HUES48 (cell line): ENCODE results near the gene FANCC.

Experiments used
- H3K27ac ChIP-seq: one replicate; pipeline ENCODE4 v1.7.0; 2013; ENCODE audit warnings: low read depth, low read length, inconsistent platforms
- H3K27me3 ChIP-seq: 2 replicates; pipeline ENCODE4 v1.6.1; 2013; ENCODE audit warnings: mild to moderate bottlenecking, low read length; ENCODE audit not compliant: control insufficient read depth, insufficient read depth
- H3K36me3 ChIP-seq: 2 replicates; pipeline ENCODE4 v1.6.1; 2013; ENCODE audit warnings: low read length; ENCODE audit not compliant: control insufficient read depth, insufficient read depth
- H3K4me1 ChIP-seq: 2 replicates; pipeline ENCODE4 v1.6.1; 2013; ENCODE audit warnings: mild to moderate bottlenecking, low read length; ENCODE audit not compliant: control insufficient read depth, insufficient read depth
- H3K4me3 ChIP-seq: 2 replicates; pipeline ENCODE4 v1.5.1; 2013; ENCODE audit warnings: mild to moderate bottlenecking, low read depth, low read length
- H3K9ac ChIP-seq: 2 replicates; pipeline ENCODE4 v1.6.1; 2013; ENCODE audit warnings: mild to moderate bottlenecking, low read depth, low read length, moderate library complexity
- H3K9me3 ChIP-seq: 2 replicates; pipeline ENCODE4 v1.6.1; 2013; ENCODE audit warnings: low read length; ENCODE audit not compliant: control insufficient read depth, insufficient read depth

The FANCC gene

DNA sequence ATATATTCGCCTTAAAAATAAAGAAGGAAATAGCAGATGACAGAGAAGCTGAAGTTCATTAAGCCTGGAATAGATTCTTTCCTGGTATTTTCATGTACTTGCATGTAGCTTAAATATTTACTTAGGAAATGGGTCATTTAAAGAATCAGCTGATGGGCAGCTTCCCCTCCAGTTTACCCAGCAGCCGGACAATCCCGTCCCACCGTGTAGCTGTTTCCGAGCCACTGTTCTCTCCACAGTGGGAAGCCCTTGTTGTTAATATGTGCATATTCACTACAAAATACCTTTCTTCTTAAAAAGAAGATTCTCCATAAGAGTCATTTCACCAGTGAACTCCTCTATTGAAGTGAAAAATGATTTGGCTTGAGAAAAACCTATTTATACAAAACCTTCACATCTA, 187.0 kb downstream of the FANCC start:
- Histone ChIP-seq H3K36me3 (no peaks in the 10 kb centered on the region), H3K4me3 (peak overlapping the region; percentile 32), H3K9me3 (no peaks in the 10 kb centered on the region), H3K4me1 (peaks cover 33% of the 10 kb centered on the region), H3K9ac (no peak overlapping the region), H3K27ac (peak overlapping the region; percentile 90), H3K27me3 (no peaks in the 10 kb centered on the region)

DNA sequence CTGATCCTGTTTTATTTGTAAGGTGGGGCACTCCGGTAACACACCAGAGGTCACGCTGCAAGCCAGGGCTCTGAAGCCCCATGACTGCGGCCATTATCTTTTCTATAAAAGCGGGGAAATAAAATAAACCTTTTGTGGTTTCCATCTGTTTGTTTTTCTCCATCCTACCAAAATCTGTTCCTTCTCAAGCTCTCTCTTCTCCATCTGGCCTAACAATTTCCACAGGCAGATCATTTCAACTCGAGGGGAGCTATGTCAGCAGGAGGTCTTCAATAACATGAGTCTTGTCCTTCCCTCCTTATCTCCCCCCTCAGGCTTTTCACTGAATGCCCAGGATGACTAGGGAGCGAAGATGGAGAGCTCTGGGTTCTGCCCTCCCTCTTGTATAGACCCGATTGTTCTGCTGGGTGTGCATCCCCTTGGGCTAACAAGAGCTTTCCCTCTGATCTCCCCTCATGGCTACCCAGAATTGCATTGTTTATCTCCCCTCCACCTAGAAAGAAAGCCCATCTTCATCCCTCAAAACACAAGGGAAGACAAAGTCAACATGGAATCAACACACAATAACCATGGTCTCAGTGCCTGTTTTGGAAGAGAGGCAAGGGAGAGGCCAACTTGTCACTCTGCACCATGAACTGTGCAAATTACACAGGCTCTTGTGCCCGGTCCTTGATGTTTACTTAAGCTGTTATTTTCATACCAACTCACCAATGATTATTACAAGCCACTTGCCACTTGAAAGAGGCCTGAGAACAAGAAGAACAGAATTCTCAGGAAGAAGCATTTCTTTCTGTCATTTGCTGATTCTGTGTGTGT, 187.8 kb downstream of the FANCC start:
- H3K27me3 ChIP-seq, result no peaks in the 10 kb centered on the region
- peak overlapping the region; percentile 90 for H3K27ac ChIP-seq
- H3K4me3 ChIP-seq, result no peak overlapping the region
- H3K9ac ChIP-seq, result no peak overlapping the region
- no peaks in the 10 kb centered on the region for H3K36me3 ChIP-seq
- H3K4me1 ChIP-seq, result peaks cover 33% of the 10 kb centered on the region
- no peaks in the 10 kb centered on the region for H3K9me3 ChIP-seq

DNA sequence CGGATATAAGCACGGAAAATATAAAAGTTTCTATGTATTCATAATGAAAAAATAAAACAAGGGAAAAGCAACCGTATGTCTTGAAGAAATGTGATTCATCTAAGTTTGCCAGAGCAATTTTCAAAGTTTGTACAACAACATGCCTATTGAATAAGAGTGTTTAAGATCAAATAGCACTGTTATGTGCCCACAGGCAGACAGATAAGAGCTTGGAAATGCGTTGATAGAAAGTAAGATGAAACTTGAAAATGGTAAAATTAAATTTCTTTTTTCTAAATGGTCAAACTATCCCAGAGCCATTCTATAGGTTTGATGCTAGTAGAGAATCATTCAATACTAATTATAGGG, 189.4 kb downstream of the FANCC start:
- H3K4me3 ChIP-seq, result no peak overlapping the region
- no peaks in the 10 kb centered on the region for H3K27me3 ChIP-seq
- H3K9ac ChIP-seq, result no peak overlapping the region
- H3K4me1 ChIP-seq, result peaks cover 33% of the 10 kb centered on the region
- no peak overlapping the region for H3K27ac ChIP-seq
- no peaks in the 10 kb centered on the region for H3K36me3 ChIP-seq
- no peaks in the 10 kb centered on the region for H3K9me3 ChIP-seq

DNA sequence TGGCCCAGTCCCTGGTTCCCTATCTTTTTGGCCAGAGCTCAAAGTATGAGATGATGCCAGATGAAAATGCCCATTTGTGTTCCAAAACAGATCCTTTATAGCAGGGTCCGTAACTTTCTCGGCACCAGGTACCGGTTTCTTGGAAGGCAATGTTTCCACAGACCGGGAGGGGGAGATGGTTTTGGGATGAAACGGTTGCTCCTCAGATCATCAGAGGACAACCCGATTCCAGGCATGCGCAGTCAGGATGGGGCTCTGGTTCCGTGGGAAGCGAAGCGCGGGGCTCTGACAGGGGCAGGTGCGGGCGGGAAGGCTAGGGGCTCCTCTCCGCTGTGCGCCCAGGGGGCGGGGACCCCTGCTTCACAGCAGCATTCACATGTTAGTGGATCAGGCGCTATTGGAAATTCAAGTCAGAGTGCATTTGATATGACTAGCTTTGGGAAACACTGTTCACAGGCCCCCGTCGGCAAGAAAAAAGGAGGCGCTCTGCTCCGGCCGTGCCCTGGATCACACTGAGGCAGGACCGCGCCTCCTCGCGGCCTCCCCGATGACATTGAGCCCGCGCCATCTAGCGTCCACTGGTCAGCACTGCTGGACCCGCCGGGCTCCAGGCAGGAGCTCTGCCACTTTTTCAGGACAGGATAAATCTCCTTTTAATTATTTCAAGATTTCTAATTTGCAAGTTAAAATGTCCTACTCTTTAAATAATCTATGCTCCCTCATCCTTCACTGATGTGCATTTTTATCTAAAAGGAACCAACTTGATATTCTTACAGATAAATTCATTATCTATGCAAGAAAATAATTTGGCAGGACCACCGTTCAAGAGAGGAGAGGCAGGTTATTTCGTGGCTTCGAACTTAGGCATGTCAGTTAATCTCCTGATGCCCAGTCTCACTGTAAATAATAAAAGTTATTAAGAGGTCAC, 190.0 kb downstream of the FANCC start:
- no peaks in the 10 kb centered on the region for H3K27me3 ChIP-seq
- H3K27ac ChIP-seq, result no peak overlapping the region
- peaks cover 33% of the 10 kb centered on the region for H3K4me1 ChIP-seq
- peak overlapping the region; percentile 65 for H3K4me3 ChIP-seq
- H3K36me3 ChIP-seq, result no peaks in the 10 kb centered on the region
- no peak overlapping the region for H3K9ac ChIP-seq
- H3K9me3 ChIP-seq, result no peaks in the 10 kb centered on the region

DNA sequence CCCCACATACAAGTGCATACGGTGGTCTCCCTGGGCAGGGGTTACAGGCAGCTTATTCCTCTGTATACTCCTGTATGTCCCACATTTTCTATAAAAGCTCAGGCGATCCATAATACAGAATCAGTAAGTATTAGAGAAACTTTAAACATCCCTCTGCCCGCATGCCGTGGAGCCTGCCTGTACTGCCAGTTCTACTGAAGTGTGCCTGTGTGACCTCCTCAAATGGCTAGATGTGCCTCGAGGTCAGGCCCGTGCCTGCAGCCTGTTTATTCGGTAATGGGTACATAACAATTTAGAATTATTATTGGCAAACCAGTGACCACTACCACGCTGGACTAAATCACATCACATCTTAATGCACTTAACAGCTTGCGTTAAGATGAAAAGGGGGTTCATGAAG, 190.8 kb downstream of the FANCC start:
- no peaks in the 10 kb centered on the region for H3K9me3 ChIP-seq
- peaks cover 25% of the 10 kb centered on the region for H3K4me1 ChIP-seq
- H3K27ac ChIP-seq, result no peak overlapping the region
- H3K9ac ChIP-seq, result no peak overlapping the region
- no peaks in the 10 kb centered on the region for H3K27me3 ChIP-seq
- H3K4me3 ChIP-seq, result no peak overlapping the region
- H3K36me3 ChIP-seq, result no peaks in the 10 kb centered on the region

DNA sequence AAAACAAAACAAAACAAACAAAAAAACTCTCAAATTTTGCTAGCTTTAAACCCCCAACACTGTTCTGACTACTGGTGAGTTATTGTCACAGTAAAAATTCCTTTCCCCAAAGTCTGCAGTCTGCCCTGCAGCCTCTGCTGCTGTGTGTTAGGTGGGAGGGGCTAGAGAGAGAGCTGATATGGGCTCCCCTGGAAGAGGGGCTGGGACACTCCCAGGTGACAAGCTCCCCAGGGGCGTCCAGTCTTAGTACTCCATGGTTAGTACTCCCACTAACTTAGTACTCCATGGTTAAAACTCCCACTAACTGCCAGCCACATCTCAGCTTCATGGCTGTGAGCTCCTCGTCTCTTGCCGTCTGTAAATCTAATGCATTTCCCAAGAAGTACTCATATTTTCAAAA, 191.9 kb downstream of the FANCC start:
- Histone ChIP-seq H3K9me3 (no peaks in the 10 kb centered on the region), H3K4me1 (peaks cover 18% of the 10 kb centered on the region), H3K36me3 (no peaks in the 10 kb centered on the region), H3K27me3 (no peaks in the 10 kb centered on the region), H3K9ac (no peak overlapping the region), H3K27ac (no peak overlapping the region), H3K4me3 (no peak overlapping the region)

DNA sequence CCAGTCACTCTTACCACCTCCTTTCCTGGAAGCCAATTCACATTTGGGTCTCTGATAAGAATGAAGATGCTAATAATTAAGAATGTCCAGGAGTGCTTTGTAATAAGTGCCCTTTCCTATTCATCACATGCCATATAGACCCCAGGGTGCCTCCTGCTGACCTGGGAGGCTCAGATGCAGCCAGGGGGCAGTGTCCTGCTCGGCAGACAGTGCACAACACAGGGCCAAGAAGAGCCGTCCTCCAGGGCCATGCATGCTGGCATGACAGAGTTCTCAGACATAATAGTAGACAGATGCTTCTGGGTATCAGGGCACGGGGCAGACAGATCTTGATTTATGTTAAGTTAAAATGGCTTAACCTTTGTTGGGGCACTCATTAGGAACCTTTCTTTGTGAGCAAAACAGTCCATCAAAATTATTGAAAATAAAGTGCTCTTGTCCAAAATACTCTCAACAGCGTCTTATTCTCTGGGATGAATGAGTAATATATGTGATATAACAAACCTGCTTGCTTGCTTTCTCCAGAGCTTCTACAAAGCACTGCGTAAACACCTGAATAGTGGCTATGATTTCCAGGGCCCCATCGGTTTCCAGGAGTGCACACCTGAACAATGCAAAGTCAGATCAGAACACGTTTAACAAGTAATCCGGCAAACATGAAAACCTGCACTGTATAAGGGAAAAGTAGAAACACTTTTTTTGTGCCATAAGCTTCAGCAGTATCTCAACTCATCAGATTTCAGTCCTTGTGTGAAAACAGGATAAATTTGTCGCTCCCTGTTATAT, 192.7 kb downstream of the FANCC start:
- H3K4me3 ChIP-seq, result no peak overlapping the region
- H3K27ac ChIP-seq, result no peak overlapping the region
- H3K27me3 ChIP-seq, result no peaks in the 10 kb centered on the region
- no peaks in the 10 kb centered on the region for H3K9me3 ChIP-seq
- no peaks in the 10 kb centered on the region for H3K36me3 ChIP-seq
- peaks cover 9% of the 10 kb centered on the region for H3K4me1 ChIP-seq
- no peak overlapping the region for H3K9ac ChIP-seq

DNA sequence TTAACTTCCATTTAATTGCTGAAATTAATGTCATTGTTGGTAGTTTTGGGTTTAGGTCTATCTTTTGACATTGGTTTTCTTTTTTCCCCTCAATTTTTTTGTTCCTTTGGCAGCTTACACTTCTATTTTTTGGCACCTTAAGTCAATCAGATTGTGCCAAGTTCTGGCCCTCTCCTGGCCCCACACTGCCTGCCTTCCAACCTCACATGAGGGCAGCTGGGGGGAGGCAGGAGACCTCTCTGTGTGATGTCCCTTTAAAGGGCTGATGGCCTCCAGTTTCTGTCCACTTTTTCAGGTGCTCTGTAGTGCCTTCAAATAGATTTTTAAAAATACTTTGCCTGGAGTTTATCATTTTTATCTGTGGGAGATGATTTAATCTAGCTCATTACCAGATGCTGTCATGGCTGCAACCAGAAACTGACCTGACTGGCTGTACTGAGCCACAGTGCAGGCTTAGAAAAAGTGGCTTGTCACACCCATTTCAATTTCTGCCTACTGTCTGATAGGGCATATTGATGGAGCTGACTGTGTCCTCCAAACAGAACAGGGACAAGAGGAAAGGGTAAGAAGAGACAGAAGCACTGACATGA, 196.6 kb downstream of the FANCC start:
- no peak overlapping the region for H3K27ac ChIP-seq
- no peaks in the 10 kb centered on the region for H3K36me3 ChIP-seq
- no peak overlapping the region for H3K4me3 ChIP-seq
- peaks cover 4% of the 10 kb centered on the region; the same call in 1 of the 2 replicates for H3K4me1 ChIP-seq
- H3K9ac ChIP-seq, result no peak overlapping the region
- no peaks in the 10 kb centered on the region for H3K27me3 ChIP-seq
- H3K9me3 ChIP-seq, result no peaks in the 10 kb centered on the region

DNA sequence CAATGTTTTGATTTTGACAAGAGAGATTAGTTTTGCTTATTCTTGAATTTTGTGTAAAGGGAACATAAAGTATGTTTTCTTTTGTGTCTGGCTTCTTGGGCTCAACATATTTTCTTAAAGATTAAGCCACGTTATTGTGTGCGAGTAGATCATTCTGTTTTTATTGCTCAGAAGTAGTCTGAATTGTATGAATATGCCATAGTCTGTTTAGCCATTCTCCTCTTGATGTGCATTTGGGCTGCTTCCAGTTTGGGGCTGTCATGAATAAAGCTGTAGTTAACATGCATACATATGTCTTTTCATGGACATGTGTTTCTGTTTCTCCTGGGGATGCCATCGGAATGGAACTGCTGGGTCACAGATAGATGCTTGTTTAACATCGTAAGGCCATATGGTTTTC, 198.9 kb downstream of the FANCC start:
- no peak overlapping the region for H3K27ac ChIP-seq
- no peaks in the 10 kb centered on the region for H3K27me3 ChIP-seq
- 0 out of 2 replicates have a peak, but pooled peaks cover 4% of the 10 kb centered on the region for H3K4me1 ChIP-seq
- no peak overlapping the region for H3K4me3 ChIP-seq
- H3K36me3 ChIP-seq, result no peaks in the 10 kb centered on the region
- no peak overlapping the region for H3K9ac ChIP-seq
- H3K9me3 ChIP-seq, result no peaks in the 10 kb centered on the region

DNA sequence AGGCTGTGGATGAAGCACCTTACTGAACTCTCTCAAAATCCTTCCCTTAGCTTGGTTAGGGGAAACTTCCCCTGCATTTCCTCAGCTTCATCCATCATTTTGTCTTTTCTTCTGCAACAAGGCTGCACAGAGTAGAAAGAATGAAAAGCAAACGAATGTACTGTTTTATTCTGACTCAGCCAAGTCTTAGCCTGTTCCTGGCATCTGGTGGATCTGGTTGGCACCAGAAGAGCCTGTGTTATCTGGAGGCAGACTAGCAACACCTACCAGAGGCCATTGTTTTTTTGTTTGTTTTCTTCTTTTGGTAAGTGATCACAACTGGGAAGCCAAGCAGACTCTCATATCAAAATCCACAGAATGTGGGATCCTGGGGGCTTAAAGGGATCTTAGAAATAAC, 200.7 kb downstream of the FANCC start:
- Histone ChIP-seq H3K9me3 (no peaks in the 10 kb centered on the region), H3K36me3 (no peaks in the 10 kb centered on the region; the same call in 1 of the 2 replicates), H3K27ac (no peak overlapping the region), H3K4me3 (no peak overlapping the region), H3K27me3 (no peaks in the 10 kb centered on the region), H3K4me1 (0 out of 2 replicates have a peak, but pooled peaks cover 4% of the 10 kb centered on the region), H3K9ac (no peak overlapping the region)
